CD14-positive monocyte (primary cell): ENCODE measurements around the gene AIFM1. TPM values are rescaled to one million over a fixed set of nuclear protein-coding genes. Genes with fewer than 3 reads are reported as not detected.

Experiments
- DNase-seq, 3 donors: peaks; one replicate each; pipeline ENCODE4 v3.0.0-alpha.2; 2011 to 2022
- H2AFZ ChIP-seq: 2 replicates; pipeline ENCODE4 v1.6.0; 2012; ENCODE audit warnings: mild to moderate bottlenecking, low read depth, low read length, inconsistent platforms; ENCODE audit not compliant: insufficient read depth, poor library complexity, severe bottlenecking
- H3K27ac ChIP-seq, 2 donors: 1 replicate in 1 of 2; 2 replicates in 1 of 2; pipeline ENCODE4 v1.5.1; 2012 to 2013; ENCODE audit warnings: low read length in 2 of 2, control low read depth in 1 of 2, inconsistent platforms in 1 of 2, low read depth in 1 of 2, mild to moderate bottlenecking in 1 of 2
- H3K27me3 ChIP-seq, 2 donors: one replicate each; pipeline versions ENCODE4 v1.6.0 to v1.6.1; 2011 to 2013; ENCODE audit warnings: low read length in 2 of 2; ENCODE audit not compliant: control insufficient read depth in 2 of 2, insufficient read depth in 2 of 2
- H3K36me3 ChIP-seq, 2 donors: replicated peaks in 1 of 2; 1 replicate in 1 of 2; 2 replicates in 1 of 2; pipeline versions ENCODE4 v1.5.1 to v1.6.1; 2012 to 2013; ENCODE audit warnings: low read length in 2 of 2, control low read depth in 1 of 2, inconsistent platforms in 1 of 2, mild to moderate bottlenecking in 1 of 2; ENCODE audit not compliant: insufficient read depth in 2 of 2, control insufficient read depth in 1 of 2
- H3K4me1 ChIP-seq, 2 donors: 1 replicate in 1 of 2; 2 replicates in 1 of 2; pipeline versions ENCODE4 v1.5.1 to v1.6.1; 2012 to 2013; ENCODE audit warnings: low read length in 2 of 2, control low read depth in 1 of 2, inconsistent platforms in 1 of 2, mild to moderate bottlenecking in 1 of 2, moderate library complexity in 1 of 2; ENCODE audit not compliant: insufficient read depth in 2 of 2, control insufficient read depth in 1 of 2
- H3K4me2 ChIP-seq: replicated peaks from 2 replicates; pipeline ENCODE3; 2012; ENCODE audit warnings: low read length, moderate library complexity, mild to moderate bottlenecking; ENCODE audit not compliant: poor library complexity, severe bottlenecking; ENCODE audit errors: extremely low read depth
- H3K4me3 ChIP-seq, 3 experiments: fragments of 200-600 bp in 1 of 3; sonication (generic) in 1 of 3; replicated peaks in 1 of 3; 1 replicate in 2 of 3; 2 replicates in 1 of 3; pipeline ENCODE4 v1.5.1; 2011 to 2013; ENCODE audit warnings: low read length in 3 of 3, mild to moderate bottlenecking in 3 of 3, control low read depth in 2 of 3, low read depth in 2 of 3, inconsistent platforms in 1 of 3, moderate library complexity in 1 of 3
- H3K79me2 ChIP-seq: 2 replicates; pipeline ENCODE4 v1.6.0; 2012; ENCODE audit warnings: mild to moderate bottlenecking, control low read depth, inconsistent platforms, low read length, moderate library complexity; ENCODE audit not compliant: insufficient read depth
- H3K9ac ChIP-seq: 2 replicates; pipeline ENCODE4 v1.6.0; 2017; ENCODE audit warnings: low read length, mild to moderate bottlenecking; ENCODE audit not compliant: insufficient read depth, poor library complexity, severe bottlenecking
- H3K9me3 ChIP-seq, 2 donors: replicated peaks in 1 of 2; 1 replicate in 1 of 2; 2 replicates in 1 of 2; pipeline versions ENCODE4 v1.5.1 to v1.6.1; 2012 to 2013; ENCODE audit warnings: low read length in 2 of 2, control low read depth in 1 of 2; ENCODE audit not compliant: control insufficient read depth in 1 of 2, insufficient read depth in 1 of 2
- H4K20me1 ChIP-seq: 2 replicates; pipeline ENCODE4 v1.6.0; 2012; ENCODE audit warnings: mild to moderate bottlenecking, low read length, control low read depth, moderate library complexity; ENCODE audit not compliant: insufficient read depth
- H3K27ac Mint-ChIP-seq, 7 donors: one replicate each; pipeline ENCODE4 v1.8.0; 2020; ENCODE audit warnings: mild to moderate bottlenecking in 7 of 7, mixed read lengths in 7 of 7, moderate library complexity in 6 of 7, inconsistent platforms in 2 of 7
- H3K27me3 Mint-ChIP-seq, 3 donors: one replicate each; pipeline ENCODE4 v1.8.0; 2021 to 2022; ENCODE audit warnings: low read depth in 3 of 3, mild to moderate bottlenecking in 3 of 3, mixed read lengths in 3 of 3, moderate library complexity in 3 of 3, inconsistent platforms in 1 of 3
- H3K36me3 Mint-ChIP-seq, 2 donors: one replicate each; pipeline ENCODE4 v1.8.0; 2020; ENCODE audit warnings: mixed read lengths in 2 of 2, inconsistent platforms in 1 of 2, mild to moderate bottlenecking in 1 of 2
- H3K4me1 Mint-ChIP-seq: one replicate; pipeline ENCODE4 v1.8.0; 2020; ENCODE audit warnings: mild to moderate bottlenecking, mixed read lengths
- H3K4me3 Mint-ChIP-seq, 2 donors: one replicate each; pipeline ENCODE4 v1.8.0; 2020; ENCODE audit warnings: mild to moderate bottlenecking in 2 of 2, mixed read lengths in 2 of 2, moderate library complexity in 1 of 2
- H3K9me3 Mint-ChIP-seq, 7 donors: one replicate each; pipeline ENCODE4 v1.8.0; 2020 to 2022; ENCODE audit warnings: mixed read lengths in 7 of 7, mild to moderate bottlenecking in 6 of 7, moderate library complexity in 6 of 7, inconsistent platforms in 2 of 7
- WGBS: methylation state at CpG from one replicate; pipeline ENCODE4 v1.1.5; 2013; ENCODE audit warnings: missing lambda C conversion rate; ENCODE audit not compliant: insufficient coverage; 5-methylcytosine and 5-hydroxymethylcytosine counted together
- intact Hi-C, 2 donors: fragments of 100-400 bp; cut with micrococcal nuclease; formaldehyde crosslinking; loops; one replicate each; pipeline versions ENCODE4 v1.15.0 to v1.15.1; 2023
- polyA plus RNA-seq, 3 donors: library from polyadenylated mRNA; depleted of rRNA in 1 of 3; unstranded in 2 of 3; stranded (reverse) in 1 of 3; fragments of 300-500 nt in 2 of 3; fragments of >200 nt in 1 of 3; fragmentation: Illumina TruSeq in 2 of 3; gene quantifications; 1 replicate in 2 of 3; 2 replicates in 1 of 3; pipeline ENCODE4 v1.2.3, GENCODE V29; 2012 to 2021
- TF ChIP-seq, protein P1 (sequence below): fragments of 200-600 bp; IDR thresholded peaks from one replicate; pipeline ENCODE4 v1.8.0; 2022; ENCODE audit warnings: antibody characterized with exemption, mild to moderate bottlenecking

Gene AIFM1
- polyA plus RNA-seq, 3 donors, result 15.1 to 19.1 (median 18.6) TPM

GRCh38 chrX:130159776-130160175 is 5.9 kb downstream of the AIFM1 start:
- Histone ChIP-seq H3K9me3 (no peaks in the 10 kb centered on the region), H3K4me3 (no peak overlapping the region), H4K20me1 (no peaks in the 10 kb centered on the region), H3K4me2 (no peak overlapping the region), H3K27ac (no peak overlapping the region), H3K4me1 (peaks cover 6 to 8% of the 10 kb centered on the region in 2 donors), H2AFZ (no peak overlapping the region), H3K9ac (no peak overlapping the region), H3K36me3 (peaks cover 6 to 14% of the 10 kb centered on the region in 2 donors), H3K79me2 (peaks cover 39% of the 10 kb centered on the region), H3K27me3 (no peaks in the 10 kb centered on the region)
- H3K9me3 Mint-ChIP-seq, result no peaks in the 10 kb centered on the region
- intact Hi-C loops, result no loop called here
- TF ChIP-seq, protein P1, sequence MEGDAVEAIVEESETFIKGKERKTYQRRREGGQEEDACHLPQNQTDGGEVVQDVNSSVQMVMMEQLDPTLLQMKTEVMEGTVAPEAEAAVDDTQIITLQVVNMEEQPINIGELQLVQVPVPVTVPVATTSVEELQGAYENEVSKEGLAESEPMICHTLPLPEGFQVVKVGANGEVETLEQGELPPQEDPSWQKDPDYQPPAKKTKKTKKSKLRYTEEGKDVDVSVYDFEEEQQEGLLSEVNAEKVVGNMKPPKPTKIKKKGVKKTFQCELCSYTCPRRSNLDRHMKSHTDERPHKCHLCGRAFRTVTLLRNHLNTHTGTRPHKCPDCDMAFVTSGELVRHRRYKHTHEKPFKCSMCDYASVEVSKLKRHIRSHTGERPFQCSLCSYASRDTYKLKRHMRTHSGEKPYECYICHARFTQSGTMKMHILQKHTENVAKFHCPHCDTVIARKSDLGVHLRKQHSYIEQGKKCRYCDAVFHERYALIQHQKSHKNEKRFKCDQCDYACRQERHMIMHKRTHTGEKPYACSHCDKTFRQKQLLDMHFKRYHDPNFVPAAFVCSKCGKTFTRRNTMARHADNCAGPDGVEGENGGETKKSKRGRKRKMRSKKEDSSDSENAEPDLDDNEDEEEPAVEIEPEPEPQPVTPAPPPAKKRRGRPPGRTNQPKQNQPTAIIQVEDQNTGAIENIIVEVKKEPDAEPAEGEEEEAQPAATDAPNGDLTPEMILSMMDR, result no peak
- no peak overlapping the region for H3K27ac Mint-ChIP-seq
- peaks cover 0 to 6% (median 0%) of the 10 kb centered on the region in 3 donors for H3K27me3 Mint-ChIP-seq
- H3K36me3 Mint-ChIP-seq, result peaks cover 7 to 15% of the 10 kb centered on the region in 2 donors
- H3K4me3 Mint-ChIP-seq, result no peak overlapping the region
- peaks cover 3% of the 10 kb centered on the region for H3K4me1 Mint-ChIP-seq
- no peak for DNase-seq
- 100% methylated on average over 1 of the region's 4 CpGs for WGBS

- Histone ChIP-seq H2AFZ (no peak overlapping the region), H3K9ac (no peak overlapping the region), H3K9me3 (no peaks in the 10 kb centered on the region), H3K4me3 (no peak overlapping the region), H3K4me2 (no peak overlapping the region), H4K20me1 (no peaks in the 10 kb centered on the region), H3K36me3 (peaks cover 8 to 19% of the 10 kb centered on the region in 2 donors), H3K27ac (no peak overlapping the region), H3K79me2 (peaks cover 27% of the 10 kb centered on the region), H3K4me1 (no peaks in the 10 kb centered on the region), H3K27me3 (no peaks in the 10 kb centered on the region)
- Mint-ChIP-seq H3K9me3 (no peaks in the 10 kb centered on the region), H3K36me3 (peaks cover 10 to 19% of the 10 kb centered on the region in 2 donors), H3K4me3 (no peak overlapping the region), H3K27ac (no peak overlapping the region), H3K27me3 (peaks cover 0 to 4% (median 0%) of the 10 kb centered on the region in 3 donors), H3K4me1 (peaks cover under 1% of the 10 kb centered on the region)
- 100% methylated on average over 1 of the region's 2 CpGs for WGBS
- intact Hi-C loops, result no loop called here
- DNase-seq, result no peak
- TF ChIP-seq, protein P1, result no peak
Measured at GRCh38 chrX:130158311-130158710, 7.3 kb downstream of the AIFM1 start.
